Dedifferentiated amniotic fluid mesenchymal stem cell (primary cell): ENCODE results near the gene NISCH.
A peak's percentile ranks its signal among the peaks of the same experiment; 100 is the strongest.

Source experiments
- DNase-seq: peaks from one replicate; pipeline ENCODE4 v3.0.0-alpha.2; 2016; ENCODE audit errors: extremely low spot score

Gene NISCH

DNA sequence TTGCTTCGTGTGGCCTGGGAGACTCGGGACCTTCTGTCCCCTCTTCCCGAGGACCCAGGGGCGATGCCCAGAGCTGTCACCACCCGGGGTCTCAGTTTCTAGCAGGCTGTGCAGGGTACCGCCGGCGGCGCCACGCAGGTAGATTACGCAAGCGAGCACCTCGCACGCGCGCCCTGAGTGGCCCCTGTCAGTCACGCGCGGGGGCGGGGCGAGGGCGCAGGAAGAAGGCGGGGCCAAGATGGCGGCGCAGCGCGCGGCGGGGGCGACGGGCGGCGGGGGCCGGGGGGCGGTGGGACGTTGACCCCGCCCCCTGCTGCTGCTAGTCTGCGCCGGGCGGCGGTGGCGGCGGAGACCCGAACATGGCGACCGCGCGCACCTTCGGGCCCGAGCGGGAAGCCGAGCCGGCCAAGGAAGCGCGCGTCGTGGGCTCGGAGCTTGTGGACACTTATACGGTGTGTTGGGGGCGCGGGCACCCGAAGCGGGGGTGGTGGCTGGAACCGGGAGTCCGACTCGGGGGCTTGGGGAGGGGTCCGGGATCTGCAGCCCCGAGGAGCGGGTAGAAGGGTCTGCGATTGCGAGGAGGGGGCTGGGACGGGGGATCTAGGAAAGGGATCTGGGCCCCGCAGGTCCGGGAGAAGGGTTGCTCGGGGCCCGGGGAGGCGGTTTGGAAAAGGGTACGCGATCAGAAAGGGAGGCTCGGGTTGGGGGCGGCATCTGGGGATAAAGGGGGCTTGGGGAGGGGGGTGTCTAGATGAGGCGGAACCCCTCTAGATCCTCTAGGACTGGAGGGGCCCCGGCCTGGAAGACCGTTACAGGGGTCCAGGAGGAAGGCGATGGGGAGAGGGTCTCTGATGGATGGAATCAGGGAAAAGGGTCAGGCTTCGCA is at the start of gene NISCH:
Gene NISCH, plus strand, starts transcription at position 322 of the 886 bp plus-strand sequence. Its CDS starts 38 bp downstream, at position 360.
- peak; percentile 61 for DNase-seq

DNA sequence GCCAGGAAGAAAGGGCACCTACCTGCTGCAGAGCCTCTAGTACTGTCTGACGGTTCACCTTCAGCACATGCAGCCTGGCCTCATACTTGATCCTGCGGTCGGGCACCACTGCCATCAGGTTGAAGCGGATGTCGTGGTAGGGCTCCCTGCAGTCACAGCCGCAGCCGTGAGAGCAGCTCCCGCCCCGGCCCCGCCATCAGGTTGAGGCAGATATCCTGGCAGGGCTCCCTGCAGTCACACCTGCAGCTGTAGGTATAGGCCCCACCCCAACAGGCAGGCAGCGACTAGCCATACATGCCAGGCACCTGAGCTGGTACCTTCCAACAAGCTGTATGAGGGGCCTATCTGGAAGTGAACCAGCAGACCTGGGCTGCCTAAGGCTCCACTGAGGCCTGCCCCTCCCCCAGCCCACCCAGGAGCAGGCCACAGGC is 49.2 kb upstream of the NISCH start:
- DNase-seq: no peak

DNA sequence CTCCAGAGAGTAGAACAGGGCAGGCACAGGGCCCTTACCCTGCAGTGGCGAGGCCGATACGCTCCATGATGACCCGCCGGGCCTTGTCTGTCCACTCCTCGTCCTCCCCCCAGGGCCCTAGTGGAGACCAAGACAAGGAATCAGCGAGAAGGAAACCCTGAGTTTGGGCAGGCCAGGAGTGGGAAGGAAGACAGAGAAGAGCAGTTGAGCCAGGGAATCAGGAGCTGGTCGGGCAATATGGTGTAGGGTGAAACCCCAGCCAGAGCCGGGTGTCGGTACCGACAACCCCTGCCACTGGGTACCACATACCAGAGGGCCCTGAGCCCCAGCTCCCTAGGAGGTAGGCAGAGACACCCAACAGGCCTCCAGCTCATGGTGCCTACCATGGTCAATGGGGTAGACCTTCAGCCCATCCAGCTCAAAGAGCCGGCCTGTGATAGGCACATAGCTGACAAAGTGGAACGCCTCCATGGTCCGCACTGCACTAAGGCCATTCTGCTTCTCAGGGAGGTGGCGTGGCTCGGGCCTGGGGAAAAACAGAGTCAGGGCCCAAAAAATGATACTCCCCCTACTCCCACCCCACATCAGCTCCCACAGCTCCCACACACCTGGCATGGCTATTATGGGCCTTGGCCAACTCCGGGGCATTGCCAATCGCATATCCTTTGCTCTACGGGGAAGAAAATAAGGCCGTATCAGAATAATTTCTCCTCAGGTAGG is 48.5 kb upstream of the NISCH start:
- DNase-seq: no peak

DNA sequence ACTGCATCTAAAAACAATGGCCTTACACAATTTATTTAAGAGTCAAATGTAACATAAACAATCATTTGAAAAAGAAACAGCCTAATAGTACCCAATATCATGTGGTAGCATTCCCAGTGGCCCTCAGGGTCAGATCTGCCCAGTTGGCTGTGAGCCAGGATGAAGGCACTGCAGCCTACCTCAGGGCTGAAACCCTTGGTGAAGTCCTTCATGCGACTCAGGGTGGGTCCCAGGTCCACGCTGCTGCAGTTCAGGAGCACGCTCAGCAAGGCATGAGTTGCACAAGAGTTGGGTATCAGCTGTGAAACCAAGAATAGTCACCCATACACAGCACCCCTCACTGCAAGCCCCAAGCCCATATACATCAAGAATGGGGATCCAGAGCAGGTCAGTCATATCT is 47.6 kb upstream of the NISCH start:
- no peak for DNase-seq

DNA sequence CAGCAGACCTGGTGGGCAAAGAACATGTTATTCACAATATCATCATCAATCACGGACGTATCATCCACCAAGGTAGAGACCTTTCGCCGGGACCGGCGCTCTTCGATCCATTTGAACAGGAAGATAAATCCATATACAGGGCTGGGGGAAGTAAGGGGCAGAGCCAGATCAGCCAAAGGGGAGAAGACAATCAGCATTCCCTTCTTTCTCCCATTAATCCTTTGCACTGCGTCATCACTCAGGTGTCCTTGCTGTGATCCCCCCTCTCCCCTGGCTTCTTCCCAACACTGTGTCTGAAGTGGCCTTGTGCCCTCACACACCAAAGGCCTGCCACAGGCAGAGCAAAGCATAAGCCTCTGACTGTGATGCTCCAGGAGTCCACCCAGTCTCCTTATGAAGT is 46.9 kb upstream of the NISCH start:
- no peak for DNase-seq

DNA sequence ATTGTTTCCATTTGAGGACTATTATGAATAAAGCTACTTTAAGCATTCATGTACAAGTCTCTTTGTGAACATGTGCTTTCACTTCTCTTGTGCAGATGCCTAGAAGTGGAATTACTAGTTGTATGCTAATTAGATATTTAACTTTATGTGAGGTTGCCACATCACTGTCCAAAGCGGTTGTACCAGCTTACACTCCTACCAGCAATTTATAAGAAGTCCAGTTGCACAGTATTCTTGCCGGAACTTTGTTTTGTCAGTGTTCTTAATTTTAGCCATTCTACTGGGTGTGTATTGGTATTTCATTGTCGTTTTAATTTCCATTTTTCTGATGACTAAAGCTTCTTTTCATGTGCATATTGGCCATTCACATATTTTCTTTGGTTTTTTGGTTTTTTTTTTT is 39.6 kb upstream of the NISCH start:
- DNase-seq: no peak

DNA sequence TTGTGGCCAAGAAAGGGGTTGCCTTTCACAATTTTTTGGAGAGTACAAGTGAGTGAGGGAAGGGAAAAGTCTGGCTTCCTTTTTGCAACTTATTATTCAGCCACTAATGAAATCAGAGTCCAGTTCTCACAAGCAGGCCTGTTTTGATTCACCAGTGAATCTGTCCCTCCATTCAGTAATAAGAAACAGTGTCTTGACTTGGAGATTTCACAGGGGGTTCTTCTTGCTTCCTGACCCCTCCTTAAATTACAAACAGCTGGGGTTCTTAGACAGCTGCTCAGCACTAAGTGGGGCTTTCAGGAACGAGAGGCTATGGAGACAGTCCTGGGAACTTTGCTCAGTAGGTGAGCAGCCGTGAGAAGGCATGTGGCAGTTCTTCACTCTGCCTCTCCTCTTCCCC is 35.0 kb upstream of the NISCH start:
- no peak for DNase-seq

DNA sequence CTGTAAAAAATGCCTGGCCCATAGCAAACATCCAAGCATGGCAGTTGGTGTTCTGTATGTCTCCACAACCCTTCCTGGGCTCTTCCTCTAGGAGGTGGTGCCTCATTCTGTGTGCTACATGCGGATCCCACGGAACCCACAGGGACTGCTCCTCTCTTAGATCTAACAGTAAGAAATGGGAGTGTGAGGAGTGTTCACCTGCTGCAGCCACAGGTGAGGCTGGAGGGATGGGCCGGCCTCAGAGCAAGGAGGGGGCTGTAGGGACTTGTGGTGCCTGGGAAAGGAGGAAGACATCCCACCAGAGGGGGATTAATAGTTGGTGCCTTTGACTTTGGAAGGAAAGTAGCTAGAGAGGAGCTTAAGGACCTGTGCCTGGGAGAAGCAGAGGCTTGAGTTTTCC is 32.7 kb upstream of the NISCH start:
- no peak for DNase-seq

DNA sequence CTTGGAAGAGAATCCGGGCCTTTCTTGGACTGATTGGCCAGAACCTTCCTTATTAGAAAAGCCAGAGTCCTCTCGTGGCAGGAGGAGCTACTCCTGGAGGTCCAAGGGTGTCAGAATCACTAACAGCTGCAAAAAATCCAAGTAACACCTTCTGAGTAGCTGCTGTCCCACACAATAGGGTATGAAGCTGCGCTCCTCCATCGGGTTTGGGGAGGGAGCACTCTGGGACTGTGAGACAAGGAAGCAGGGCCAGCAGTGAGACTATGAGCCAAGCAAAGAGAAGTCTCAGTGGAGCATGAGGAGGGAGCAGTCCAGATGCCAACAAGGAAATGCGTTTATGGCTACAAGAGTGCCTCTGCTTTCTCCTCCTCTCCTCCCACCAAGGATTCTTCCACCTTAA is 32.2 kb upstream of the NISCH start:
- no peak for DNase-seq

DNA sequence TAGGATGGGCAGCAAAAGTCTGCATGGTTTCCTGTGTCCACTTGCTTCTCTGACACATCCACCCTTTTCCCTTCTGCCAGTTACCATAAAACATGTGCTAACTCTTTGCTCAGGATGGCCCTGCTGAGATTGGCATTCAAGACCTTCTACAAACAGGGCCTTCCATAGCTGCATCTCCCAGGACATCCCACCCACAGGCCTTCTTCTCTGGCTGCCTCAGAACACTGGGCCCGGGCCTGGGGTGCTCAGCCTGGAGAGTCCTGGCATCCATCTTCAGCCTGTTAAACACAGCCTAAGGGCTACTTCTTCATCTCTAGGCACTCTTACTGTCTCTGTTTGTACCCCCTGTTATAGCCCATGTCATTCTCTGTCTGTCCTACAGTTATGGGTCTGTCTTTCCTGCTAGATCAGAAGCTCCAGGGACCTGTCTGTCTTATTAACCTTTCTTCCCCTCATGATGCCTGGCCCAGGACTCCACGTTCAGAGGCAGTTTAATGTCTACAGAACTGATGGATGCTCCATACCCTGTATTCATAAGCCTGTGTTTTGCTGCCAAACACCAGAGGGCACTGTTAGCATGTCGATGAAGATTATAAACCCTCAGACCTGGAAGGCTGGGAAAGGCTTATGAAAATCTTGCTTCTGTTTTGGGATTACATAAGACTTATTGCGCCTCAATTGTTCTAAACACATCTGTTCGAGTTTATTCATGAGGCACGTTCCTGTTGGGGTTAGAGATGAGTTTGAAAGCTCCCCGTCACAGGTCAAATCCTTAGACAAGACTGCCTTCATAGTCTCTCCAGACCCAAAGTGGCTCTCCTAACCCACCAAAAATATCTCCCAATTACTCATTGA is 27.0 kb upstream of the NISCH start:
- DNase-seq: peak; percentile 79

DNA sequence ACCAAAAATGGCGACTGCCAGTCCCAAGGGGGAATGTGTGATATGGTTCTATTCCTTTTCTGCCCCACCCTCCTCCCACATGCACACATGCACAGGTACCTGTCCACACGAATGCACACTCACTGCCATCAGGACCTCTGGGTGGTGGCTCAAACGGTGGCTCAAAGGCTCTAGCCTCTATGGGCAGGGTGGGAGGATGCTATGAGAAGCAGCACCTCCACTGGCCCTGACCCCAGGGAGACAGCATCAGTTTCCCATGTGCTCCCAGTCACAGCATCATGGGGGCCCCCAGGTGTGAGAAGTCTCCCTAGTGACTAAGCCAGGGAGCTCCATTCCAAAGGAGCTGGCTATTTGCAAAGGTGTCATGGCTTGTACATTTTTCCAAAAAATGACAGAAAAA is 26.4 kb upstream of the NISCH start:
- DNase-seq: no peak

DNA sequence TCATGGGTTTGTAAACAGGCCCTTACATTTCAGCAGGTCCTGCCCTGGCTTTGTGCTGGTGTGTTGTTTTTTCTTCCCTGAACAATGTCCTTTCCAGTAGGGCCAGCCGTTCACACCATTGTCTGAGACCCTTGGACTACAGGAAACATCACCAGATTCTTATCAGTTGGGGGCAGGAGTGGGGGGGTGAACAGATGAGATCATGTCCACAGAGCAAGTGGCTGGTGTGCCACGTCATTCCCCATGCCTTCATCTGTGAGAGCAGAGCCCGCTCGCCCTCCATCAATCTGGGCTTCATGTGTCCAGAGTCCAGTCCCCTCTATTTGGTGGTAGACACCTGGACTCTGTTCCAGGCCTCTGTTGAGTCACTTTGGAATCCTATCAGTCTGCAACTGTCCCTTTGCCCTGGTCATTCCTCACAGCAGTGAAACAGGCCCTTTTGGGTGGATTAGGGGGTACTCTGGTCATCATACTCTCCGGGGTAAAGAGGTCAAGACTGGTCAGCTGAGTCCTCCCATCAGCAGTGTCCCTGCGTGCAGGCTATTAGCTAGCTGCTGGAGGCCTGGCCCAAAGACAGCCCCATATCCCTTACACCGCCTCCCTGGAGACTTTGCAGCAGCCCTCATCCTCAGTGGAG is 25.5 kb upstream of the NISCH start:
- DNase-seq: no peak

DNA sequence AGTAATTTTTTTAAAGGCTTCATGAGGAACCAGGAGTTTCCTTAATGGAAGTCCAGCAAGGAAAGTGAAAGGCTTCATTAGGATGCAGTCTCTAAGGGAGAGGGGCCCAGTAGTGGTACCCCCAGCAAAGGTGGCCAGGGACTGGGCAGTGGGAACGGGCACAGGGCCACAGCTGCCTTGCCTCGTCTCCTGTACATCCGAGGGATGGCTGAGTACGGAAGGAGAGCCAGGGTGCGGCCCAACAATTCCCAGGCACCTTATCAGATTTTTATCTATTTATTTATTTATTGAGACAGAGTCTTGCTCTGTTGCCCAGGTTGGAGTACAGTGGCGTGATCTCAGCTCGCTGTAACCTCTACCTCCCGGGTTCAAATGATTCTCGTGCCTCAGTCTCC is 25.0 kb upstream of the NISCH start:
- DNase-seq: no peak

DNA sequence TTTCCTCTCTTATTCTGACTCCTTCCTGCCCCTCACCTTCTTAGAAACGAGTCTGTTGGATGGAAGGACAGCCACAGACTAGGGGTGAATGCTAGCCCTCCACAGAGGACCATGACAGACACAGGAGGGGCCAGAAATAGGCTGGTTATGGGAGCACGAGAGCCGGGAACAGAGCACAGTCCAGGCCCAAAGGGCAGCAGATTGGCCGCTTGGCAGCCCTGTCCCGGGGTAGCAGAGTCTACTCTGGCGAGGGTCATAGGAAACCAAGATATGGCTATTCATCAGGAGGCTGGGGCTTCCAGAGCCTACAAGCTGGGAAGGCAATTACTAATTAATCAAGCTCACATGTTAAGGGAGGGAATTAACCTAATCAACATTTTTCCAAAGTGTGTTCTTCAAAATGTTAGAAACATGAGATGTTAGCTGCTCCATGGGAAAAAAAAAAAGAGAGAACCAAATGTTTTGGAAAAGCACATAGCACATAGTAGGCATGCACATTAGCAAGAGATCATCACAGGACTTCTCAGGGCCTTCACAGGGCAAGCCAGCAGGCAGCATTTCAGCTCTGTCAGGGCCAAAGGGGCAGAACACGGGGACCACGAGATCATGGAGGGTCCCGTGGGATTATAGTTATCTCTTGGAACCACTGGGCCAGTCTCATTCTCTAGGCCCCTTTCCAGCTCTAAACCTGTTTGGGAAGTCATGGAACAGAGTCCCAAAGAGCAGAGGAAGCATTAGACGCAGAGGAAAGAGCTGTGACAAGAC is 23.8 kb upstream of the NISCH start:
- no peak for DNase-seq

DNA sequence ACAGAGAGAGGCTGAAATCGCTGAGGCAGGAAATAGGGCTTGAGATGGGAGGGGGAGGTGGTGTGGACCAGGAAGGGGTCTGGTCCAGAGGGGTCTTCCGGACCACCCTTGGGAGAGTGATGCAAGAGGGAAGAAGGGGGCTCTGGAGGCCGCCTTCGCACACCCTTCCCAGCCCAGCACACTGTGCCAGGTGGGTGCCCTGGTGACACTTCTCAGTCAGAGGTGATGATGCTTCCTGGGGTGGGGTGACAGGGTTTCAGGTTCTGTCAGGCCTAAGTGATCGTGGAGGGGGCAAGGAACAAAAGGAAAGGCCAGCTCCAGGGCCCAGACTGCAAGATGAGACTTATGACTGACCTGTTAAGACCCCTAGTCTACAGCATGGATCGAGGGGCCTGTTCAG is 23.2 kb upstream of the NISCH start:
- no peak for DNase-seq

DNA sequence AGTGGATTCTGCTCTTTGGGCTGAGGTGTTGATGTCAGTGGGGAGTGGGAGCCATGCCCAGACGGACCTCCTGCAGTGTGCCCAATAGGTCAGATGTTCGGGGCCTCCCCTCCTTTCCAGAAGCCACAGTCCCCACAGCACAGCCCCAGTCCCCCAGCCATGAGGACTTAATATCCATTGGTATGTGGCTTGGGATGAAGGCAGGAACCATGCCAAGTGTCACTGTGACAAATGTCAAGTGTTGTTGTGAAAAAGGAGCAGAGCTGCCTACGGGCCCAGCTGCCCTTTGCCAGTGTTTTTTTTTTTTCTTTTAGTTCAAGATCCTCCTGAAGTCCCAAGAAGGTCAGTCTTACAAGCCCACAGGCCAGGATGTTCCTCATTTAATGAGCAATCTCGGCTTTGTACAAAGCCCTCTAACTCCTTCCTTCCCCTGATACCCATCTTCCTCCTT is 22.7 kb upstream of the NISCH start:
- DNase-seq: no peak

DNA sequence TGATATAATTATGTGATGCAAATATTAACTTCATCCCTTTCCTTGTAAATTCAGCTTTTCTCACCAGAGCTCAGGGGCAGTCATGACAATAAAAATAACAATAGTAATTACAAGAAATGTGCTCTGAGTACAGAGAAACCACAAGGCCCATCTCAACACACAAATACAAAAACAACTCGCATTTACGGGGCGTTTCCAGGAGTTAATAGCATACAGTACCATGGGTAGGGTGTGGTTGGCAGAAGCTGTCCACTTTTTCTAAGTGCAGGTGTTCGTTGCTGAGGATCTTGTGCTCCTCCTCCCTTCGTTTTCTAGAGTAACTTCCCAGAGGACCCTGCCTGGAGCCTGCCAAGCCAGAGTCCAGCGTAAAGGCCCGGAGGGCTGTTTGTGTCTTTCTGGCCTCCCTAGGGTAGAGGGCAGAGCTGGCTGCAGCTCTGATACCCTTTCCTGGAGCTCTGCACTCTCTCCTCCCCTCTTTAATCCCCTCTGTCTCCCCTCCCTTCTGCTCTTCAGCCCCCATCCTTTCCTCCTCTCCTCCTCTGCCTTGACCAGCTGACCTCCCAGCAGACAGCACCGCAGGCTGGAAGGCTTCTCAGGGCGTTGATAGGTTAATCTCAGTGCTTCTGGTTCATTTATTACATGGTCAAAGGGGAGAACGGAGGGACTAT is 21.9 kb upstream of the NISCH start:
- DNase-seq: no peak

DNA sequence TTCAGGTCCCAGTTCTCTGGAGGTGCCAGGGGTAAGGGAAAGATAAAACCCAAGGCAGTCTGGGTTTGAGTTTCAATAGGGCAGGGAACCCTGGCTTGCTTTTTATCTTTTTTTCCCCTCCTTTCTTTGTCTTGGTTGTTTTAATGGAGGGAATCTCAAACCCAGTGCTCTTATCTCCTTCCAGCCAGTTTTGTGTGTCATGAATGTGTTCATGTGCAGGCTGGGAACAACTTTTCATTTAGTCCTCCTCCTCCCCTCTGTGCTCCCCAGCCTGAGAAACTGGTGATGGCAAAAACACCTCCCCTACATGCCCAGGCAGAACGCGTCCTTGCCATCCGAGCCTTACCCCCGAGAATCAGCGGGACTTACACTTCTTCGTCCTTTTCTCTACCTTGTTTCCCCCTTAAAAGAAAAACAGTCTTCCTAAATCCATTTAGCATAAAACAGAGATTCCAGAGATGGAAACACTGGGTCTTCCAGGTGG is 21.4 kb upstream of the NISCH start:
- no peak for DNase-seq

DNA sequence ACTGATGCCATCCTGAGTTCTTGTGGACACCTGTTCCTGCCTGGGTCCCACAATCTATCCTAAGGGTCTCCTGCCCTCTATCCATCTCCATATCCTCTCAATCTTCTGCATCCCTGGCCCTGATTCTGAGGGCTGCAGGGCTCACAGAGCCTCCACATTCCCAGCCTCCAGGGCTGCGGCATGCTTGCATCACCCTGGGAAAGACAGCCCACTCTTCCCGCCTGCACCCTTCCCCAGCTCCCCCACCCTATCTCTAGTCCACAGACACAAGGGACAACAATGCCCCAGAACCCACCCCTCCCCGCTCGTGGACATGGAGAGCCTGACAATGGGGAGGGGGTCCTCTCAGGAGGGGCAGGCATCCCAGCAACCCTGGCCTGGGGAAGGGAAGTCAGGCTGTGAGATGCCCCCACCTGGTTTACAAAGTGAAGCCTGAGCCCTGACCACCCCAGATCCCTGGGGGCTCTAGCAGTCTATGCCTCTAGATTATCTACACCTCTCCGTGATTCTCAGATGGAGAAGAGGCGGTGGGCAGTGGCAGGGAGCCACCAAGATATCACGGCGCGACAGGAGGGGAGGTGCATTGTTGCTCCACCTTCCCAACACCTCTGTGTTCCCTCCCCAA is 20.8 kb upstream of the NISCH start:
- no peak for DNase-seq
